H9 (cell line): ENCODE measurements around the gene CHST15. TPM values are rescaled to one million over a fixed set of nuclear protein-coding genes. Genes with fewer than 3 reads are reported as not detected.

Source experiments
- DNase-seq: peaks from one replicate; pipeline ENCODE4 v3.0.0-alpha.2; 2017
- H2AFZ ChIP-seq: one replicate; pipeline ENCODE4 v1.6.1; 2013; ENCODE audit warnings: mild to moderate bottlenecking, low read length, control low read depth, moderate library complexity
- H2AK5ac ChIP-seq: 2 replicates; pipeline ENCODE4 v1.6.1; 2013; ENCODE audit warnings: low read length, control low read depth, mixed read lengths; ENCODE audit not compliant: insufficient read length
- H2BK120ac ChIP-seq: one replicate; pipeline ENCODE4 v1.6.1; 2013; ENCODE audit warnings: low read depth, mild to moderate bottlenecking, low read length, control low read depth, inconsistent platforms; ENCODE audit not compliant: poor library complexity, severe bottlenecking
- H2BK12ac ChIP-seq: 2 replicates; pipeline ENCODE4 v1.6.1; 2013; ENCODE audit warnings: low read length, control low read depth, mixed read lengths, low read depth; ENCODE audit not compliant: insufficient read length
- H2BK15ac ChIP-seq: 2 replicates; pipeline ENCODE4 v1.6.1; 2013; ENCODE audit warnings: low read depth, low read length, control low read depth
- H2BK20ac ChIP-seq: one replicate; pipeline ENCODE4 v1.6.1; 2013; ENCODE audit warnings: low read depth, mild to moderate bottlenecking, low read length, control low read depth, inconsistent platforms; ENCODE audit not compliant: poor library complexity, severe bottlenecking
- H2BK5ac ChIP-seq: 2 replicates; pipeline ENCODE4 v1.6.1; 2013; ENCODE audit warnings: low read length, control low read depth, mixed read lengths; ENCODE audit not compliant: insufficient read length
- H3K14ac ChIP-seq: 2 replicates; pipeline ENCODE4 v1.6.1; 2013; ENCODE audit warnings: low read length, control low read depth; ENCODE audit not compliant: insufficient read depth
- H3K18ac ChIP-seq: 2 replicates; pipeline ENCODE4 v1.6.1; 2013; ENCODE audit warnings: low read depth, mild to moderate bottlenecking, mixed read lengths, low read length, control low read depth; ENCODE audit not compliant: insufficient read length
- H3K23ac ChIP-seq: 2 replicates; pipeline ENCODE4 v1.6.1; 2013; ENCODE audit warnings: low read length, control low read depth, mixed read lengths, low read depth; ENCODE audit not compliant: insufficient read length
- H3K23me2 ChIP-seq: 2 replicates; pipeline ENCODE4 v1.6.1; 2013; ENCODE audit warnings: low read depth, mild to moderate bottlenecking, mixed read lengths, low read length, control low read depth; ENCODE audit not compliant: insufficient read length, poor library complexity, severe bottlenecking
- H3K27ac ChIP-seq: 2 replicates; pipeline ENCODE4 v1.5.1; 2013; ENCODE audit warnings: low read length, control low read depth, mixed read lengths, low read depth; ENCODE audit not compliant: insufficient read length
- H3K27me3 ChIP-seq: 2 replicates; pipeline ENCODE4 v1.6.1; 2013; ENCODE audit warnings: low read length, control low read depth, inconsistent platforms; ENCODE audit not compliant: insufficient read depth
- H3K4ac ChIP-seq: 2 replicates; pipeline ENCODE4 v1.6.1; 2013; ENCODE audit warnings: low read depth, mild to moderate bottlenecking, control low read depth, inconsistent platforms, low read length, moderate library complexity
- H3K4me1 ChIP-seq: 2 replicates; pipeline ENCODE4 v1.6.1; 2013; ENCODE audit warnings: low read length, control low read depth, inconsistent platforms; ENCODE audit not compliant: insufficient read depth
- H3K4me2 ChIP-seq: 2 replicates; pipeline ENCODE4 v1.6.1; 2013; ENCODE audit warnings: low read length, control low read depth, mixed read lengths; ENCODE audit not compliant: insufficient read length, insufficient read depth
- H3K56ac ChIP-seq: 2 replicates; pipeline ENCODE4 v1.6.1; 2013; ENCODE audit warnings: low read depth, mild to moderate bottlenecking, mixed read lengths, low read length, control low read depth; ENCODE audit not compliant: insufficient read length
- H3K79me1 ChIP-seq: 2 replicates; pipeline ENCODE4 v1.6.1; 2013; ENCODE audit warnings: low read depth, mild to moderate bottlenecking, moderate library complexity, low read length, control low read depth, inconsistent platforms; ENCODE audit not compliant: insufficient read depth, poor library complexity, severe bottlenecking
- H3K79me2 ChIP-seq: 2 replicates; pipeline ENCODE4 v1.6.1; 2013; ENCODE audit warnings: low read length, control low read depth, inconsistent platforms; ENCODE audit not compliant: insufficient read depth
- H3K9ac ChIP-seq: 2 replicates; pipeline ENCODE4 v1.6.1; 2013; ENCODE audit warnings: low read length, control low read depth, mixed read lengths; ENCODE audit not compliant: insufficient read length; ENCODE audit errors: extremely low read depth
- H3K9me3 ChIP-seq: one replicate; pipeline ENCODE4 v1.6.1; 2013; ENCODE audit warnings: low read depth, low read length, inconsistent platforms; ENCODE audit not compliant: control insufficient read depth
- H3T11ph ChIP-seq: one replicate; pipeline ENCODE4 v1.6.1; 2013; ENCODE audit warnings: mild to moderate bottlenecking, low read length, control low read depth, inconsistent platforms
- H4K20me1 ChIP-seq: one replicate; pipeline ENCODE4 v1.6.1; 2013; ENCODE audit not compliant: control insufficient read depth, insufficient read length, insufficient read depth
- H4K5ac ChIP-seq: 2 replicates; pipeline ENCODE4 v1.6.1; 2013; ENCODE audit warnings: low read depth, mild to moderate bottlenecking, mixed read lengths, low read length, control low read depth; ENCODE audit not compliant: insufficient read length
- H4K8ac ChIP-seq: replicated peaks from 2 replicates; pipeline ENCODE4 v1.6.1; 2013; ENCODE audit warnings: low read length, control low read depth, mixed read lengths, low read depth; ENCODE audit not compliant: insufficient read length
- H4K91ac ChIP-seq: 2 replicates; pipeline ENCODE4 v1.6.1; 2013; ENCODE audit warnings: low read depth, mild to moderate bottlenecking, moderate library complexity, mixed read lengths, low read length, control low read depth; ENCODE audit not compliant: insufficient read length
- H3K27ac Mint-ChIP-seq, 3 experiments: 2 replicates in 2 of 3; 3 replicates in 1 of 3; pipeline ENCODE4 v1.8.0; 2020 to 2021; ENCODE audit warnings: mixed read lengths in 3 of 3, mild to moderate bottlenecking in 1 of 3, moderate library complexity in 1 of 3
- H3K27me3 Mint-ChIP-seq: 2 replicates; pipeline ENCODE4 v1.8.0; 2021; ENCODE audit warnings: low read depth, mild to moderate bottlenecking, moderate library complexity, mixed read lengths
- H3K36me3 Mint-ChIP-seq, 3 experiments: 2 replicates in 2 of 3; 3 replicates in 1 of 3; pipeline ENCODE4 v1.8.0; 2020 to 2021; ENCODE audit warnings: low read depth in 3 of 3, mixed read lengths in 3 of 3; ENCODE audit not compliant: insufficient read depth in 1 of 3
- H3K4me1 Mint-ChIP-seq, 2 experiments: 2 replicates each; pipeline ENCODE4 v1.8.0; 2020; ENCODE audit warnings: mixed read lengths in 2 of 2
- H3K4me3 Mint-ChIP-seq, 2 experiments: 2 replicates in 1 of 2; 3 replicates in 1 of 2; pipeline ENCODE4 v1.8.0; 2020 to 2021; ENCODE audit warnings: mild to moderate bottlenecking in 2 of 2, mixed read lengths in 2 of 2, moderate library complexity in 1 of 2
- H3K9me3 Mint-ChIP-seq, 2 experiments: 2 replicates in 1 of 2; 3 replicates in 1 of 2; pipeline ENCODE4 v1.8.0; 2020; ENCODE audit warnings: mild to moderate bottlenecking in 2 of 2, mixed read lengths in 2 of 2, moderate library complexity in 1 of 2
- CTCF ChIP-seq: fragments of 200-600 bp; sonication (generic); conservative IDR thresholded peaks from 3 replicates; pipeline ENCODE4 v1.8.0; 2021; ENCODE audit warnings: antibody characterized with exemption, mild to moderate bottlenecking
- WGBS: extraction: QIAGEN DNeasy Blood & Tissue Kit; methylation state at CpG from one replicate; pipeline ENCODE4 v1.1.7; 2013; ENCODE audit warnings: missing lambda C conversion rate, low lambda C conversion rate, mixed read lengths; ENCODE audit not compliant: insufficient read length; ENCODE audit errors: extremely low coverage; 5-methylcytosine and 5-hydroxymethylcytosine counted together
- total RNA-seq: library from RNA; stranded (reverse); gene quantifications from 2 replicates; pipeline ENCODE4 v1.2.1, GENCODE V29; 2021

CHST15 gene
- total RNA-seq, 1 experiment from 2014 or later = 8.7 TPM

DNA sequence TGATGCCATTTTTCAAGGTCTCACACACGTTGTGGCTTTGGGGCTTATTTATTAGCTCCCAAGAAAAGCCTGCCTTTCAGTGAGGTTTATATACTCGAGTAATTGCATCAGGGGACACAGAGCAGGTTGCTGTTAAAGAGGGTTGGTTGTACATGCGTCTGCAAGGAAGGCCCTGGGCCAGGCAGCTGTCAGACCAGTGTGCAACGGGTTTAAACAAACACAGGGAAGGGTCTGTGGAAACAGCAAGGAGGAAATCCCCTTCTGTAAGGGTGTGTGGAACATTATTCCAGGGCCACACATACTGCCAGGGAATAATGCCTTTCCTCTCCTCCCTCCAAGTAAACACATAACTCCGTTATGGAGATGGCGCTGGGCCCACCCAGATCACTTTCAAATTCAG, 1.7 kb upstream of the CHST15 start:
- Histone ChIP-seq H2AK5ac (no peak overlapping the region), H3K79me2 (no peaks in the 10 kb centered on the region), H4K5ac (no peak overlapping the region), H3K14ac (no peak overlapping the region), H4K91ac (no peak overlapping the region), H3K27ac (no peak overlapping the region), H3K18ac (no peak overlapping the region), H2BK5ac (no peak overlapping the region), H3K56ac (no peak overlapping the region), H2BK12ac (no peak overlapping the region), H4K20me1 (no peaks in the 10 kb centered on the region), H3K79me1 (no peaks in the 10 kb centered on the region), H3K23ac (no peak overlapping the region), H3T11ph (no peak overlapping the region), H2BK20ac (no peak overlapping the region), H3K9ac (no peak overlapping the region), H2AFZ (no peak overlapping the region), H3K4ac (no peak overlapping the region), H3K23me2 (peaks cover 19% of the 10 kb centered on the region), H3K27me3 (peaks cover 5% of the 10 kb centered on the region; the same call in 1 of the 2 replicates), H2BK120ac (no peak overlapping the region), H3K4me1 (no peaks in the 10 kb centered on the region), H3K9me3 (no peaks in the 10 kb centered on the region), H4K8ac (no peak overlapping the region), H2BK15ac (no peak overlapping the region), H3K4me2 (no peak overlapping the region)
- DNase-seq = no peak
- no peak overlapping the region for H3K4me3 Mint-ChIP-seq
- WGBS = no CpG with 5 or more reads among the region's 6 CpGs
- H3K4me1 Mint-ChIP-seq = peaks cover 14 to 16% of the 10 kb centered on the region in 2 experiments
- peaks cover 0 to 8% (median 1%) of the 10 kb centered on the region in 3 experiments; a peak in 3 of 7 replicates for H3K36me3 Mint-ChIP-seq
- no peak for TF ChIP-seq CTCF
- peaks cover 5 to 6% of the 10 kb centered on the region in 2 experiments for H3K9me3 Mint-ChIP-seq
- no peak overlapping the region for H3K27ac Mint-ChIP-seq
- peaks cover 78% of the 10 kb centered on the region for H3K27me3 Mint-ChIP-seq
